HepG2 (cell line): Measurements from ENCODE around the gene KLHL11. TPM values are rescaled to one million over a fixed set of nuclear protein-coding genes. Genes with fewer than 3 reads are reported as not detected.

Source experiments
- ATF7 ChIP-seq, 2 experiments: fragments of 450-650 bp in 1 of 2; sonication (generic) in 1 of 2; formaldehyde crosslinking in 1 of 2; IDR thresholded peaks; 2 replicates each; pipeline versions ENCODE4 v1.4.0 to v1.6.1; 2016 to 2020; ENCODE audit warnings: antibody characterized with exemption in 1 of 2, mild to moderate bottlenecking in 1 of 2, missing genetic modification reagents in 1 of 2
- CHD2 ChIP-seq: IDR thresholded peaks from 2 replicates; pipeline ENCODE4 v1.6.1; 2011; ENCODE audit warnings: low read depth, low read length, improper control_type of control experiment
- DPF2 ChIP-seq: sonication (generic); formaldehyde crosslinking; IDR thresholded peaks from 2 replicates; pipeline ENCODE4 v1.4.0; 2020; ENCODE audit warnings: mild to moderate bottlenecking, low read depth, missing genetic modification reagents, borderline replicate concordance
- FOXC1 ChIP-seq: sonication (generic); formaldehyde crosslinking; IDR thresholded peaks from 2 replicates; pipeline ENCODE4 v1.8.0; 2022; ENCODE audit warnings: mild to moderate bottlenecking, missing genetic modification reagents, borderline replicate concordance
- HNRNPH1 ChIP-seq: fragments of 200-400 bp; formaldehyde crosslinking; optimal IDR thresholded peaks from 2 replicates; pipeline ENCODE3; 2017; ENCODE audit warnings: mild to moderate bottlenecking, low read depth, low read length
- HOXA5 ChIP-seq: sonication (generic); formaldehyde crosslinking; IDR thresholded peaks from 2 replicates; pipeline ENCODE4 v1.4.0; 2020; ENCODE audit warnings: missing genetic modification reagents
- IRF2 ChIP-seq: IDR thresholded peaks from 2 replicates; pipeline ENCODE4 v1.6.1; 2018; ENCODE audit warnings: missing genetic modification reagents, missing compliant biosample characterization
- JUN ChIP-seq: sonication (generic); formaldehyde crosslinking; IDR thresholded peaks from 2 replicates; pipeline ENCODE4 v1.4.0; 2020; ENCODE audit warnings: mild to moderate bottlenecking, missing genetic modification reagents
- MAFK ChIP-seq, 2 experiments: IDR thresholded peaks in 1 of 2; conservative IDR thresholded peaks in 1 of 2; 2 replicates each; pipeline ENCODE4 v1.6.1; 2011; ENCODE audit warnings: improper control_type of control experiment in 2 of 2, low read length in 2 of 2
- MEIS2 ChIP-seq: sonication (generic); formaldehyde crosslinking; IDR thresholded peaks from 2 replicates; pipeline ENCODE4 v1.9.0; 2021; ENCODE audit warnings: mild to moderate bottlenecking, missing genetic modification reagents
- PHF8 ChIP-seq: sonication (generic); formaldehyde crosslinking; IDR thresholded peaks from 2 replicates; pipeline ENCODE4 v1.5.0; 2020; ENCODE audit warnings: missing genetic modification reagents
- RBFOX2 ChIP-seq: fragments of 200-400 bp; formaldehyde crosslinking; IDR thresholded peaks from 2 replicates; pipeline ENCODE4 v1.6.1; 2017; ENCODE audit warnings: low read depth, mild to moderate bottlenecking, low read length
- SAP130 ChIP-seq: IDR thresholded peaks from 2 replicates; pipeline ENCODE4 v1.6.1; 2016; ENCODE audit warnings: low read depth
- SMARCE1 ChIP-seq: fragments of 450-650 bp; IDR thresholded peaks from 2 replicates; pipeline ENCODE4 v1.6.1; 2017; ENCODE audit warnings: borderline replicate concordance
- ZBTB7B ChIP-seq: sonication (generic); formaldehyde crosslinking; IDR thresholded peaks from 2 replicates; pipeline ENCODE4 v1.4.0; 2020; ENCODE audit warnings: missing genetic modification reagents
- ZNF510 ChIP-seq: sonication (generic); formaldehyde crosslinking; IDR thresholded peaks from 2 replicates; pipeline ENCODE4 v1.4.0; 2020; ENCODE audit warnings: low read depth, mild to moderate bottlenecking, missing genetic modification reagents
- ZNF660 ChIP-seq: sonication (generic); formaldehyde crosslinking; IDR thresholded peaks from 2 replicates; pipeline ENCODE4 v1.5.1; 2020; ENCODE audit warnings: mild to moderate bottlenecking, low read depth, missing genetic modification reagents, borderline replicate concordance
- polyA plus RNA-seq, 8 experiments: library from polyadenylated mRNA; depleted of rRNA in 3 of 8; stranded (reverse) in 7 of 8; unstranded in 1 of 8; fragments of >200 nt; fragmentation: Illumina TruSeq in 4 of 8; extraction: Trizol in 4 of 8; gene quantifications; 2 replicates each; pipeline versions ENCODE4 v1.2.1 to v1.2.3, GENCODE V29; 2011 to 2016; ENCODE audit warnings: low read depth in 4 of 8, missing spikeins in 1 of 8, mixed read lengths in 1 of 8; ENCODE audit not compliant: insufficient read depth in 1 of 8
- total RNA-seq, 5 experiments: library from RNA; depleted of rRNA; stranded (reverse); fragments of >200 nt; fragmentation: Illumina TruSeq; extraction: Trizol; gene quantifications; 2 replicates each; pipeline ENCODE4 v1.2.3, GENCODE V29; 2016; ENCODE audit warnings: low read depth in 1 of 5
- TF ChIP-seq, protein P1 (sequence below): sonication (generic); formaldehyde crosslinking; IDR thresholded peaks from 2 replicates; pipeline ENCODE4 v1.4.0; 2020; ENCODE audit warnings: missing genetic modification reagents
- TF ChIP-seq, protein P2 (sequence below): sonication (generic); formaldehyde crosslinking; IDR thresholded peaks from 2 replicates; pipeline ENCODE4 v1.4.0; 2020; ENCODE audit warnings: missing genetic modification reagents; ENCODE audit errors: not compliant biosample characterization
- TF ChIP-seq, protein P3 (sequence below): sonication (generic); formaldehyde crosslinking; IDR thresholded peaks from 2 replicates; pipeline ENCODE4 v1.4.0; 2020; ENCODE audit warnings: missing genetic modification reagents
- TF ChIP-seq, protein P4 (sequence below): sonication (generic); formaldehyde crosslinking; IDR thresholded peaks from 2 replicates; pipeline ENCODE4 v1.5.1; 2020; ENCODE audit warnings: mild to moderate bottlenecking, moderate library complexity, missing genetic modification reagents

The KLHL11 gene
- total and polyA plus RNA-seq, 2 of the 13 experiments (the other 11 are each of a cell fraction or from before 2014, with no cell fraction given): 7.7 to 27.5 TPM

DNA sequence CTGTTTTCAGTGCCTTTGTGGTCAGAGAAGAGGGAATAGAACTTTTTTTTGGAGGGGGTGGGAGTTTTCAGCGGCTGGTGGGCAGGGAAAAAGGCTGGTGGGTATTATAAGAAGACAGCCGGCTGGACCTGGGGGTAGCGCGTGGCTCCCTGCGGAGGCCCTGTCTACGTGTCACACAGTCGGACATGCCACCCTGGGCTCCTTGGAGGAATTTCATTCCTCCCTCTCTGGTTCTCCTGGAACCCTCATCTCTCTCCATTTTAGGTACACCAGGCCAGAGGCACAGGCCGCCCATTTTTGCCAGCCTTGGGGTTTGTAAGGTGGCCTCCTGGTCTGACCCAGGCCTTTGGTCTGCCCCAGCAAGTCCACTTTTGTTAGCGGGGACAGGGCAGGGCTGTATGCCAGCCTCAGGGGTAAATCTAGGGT, 51.5 kb downstream of the KLHL11 start (continued):
- TF ChIP-seq, protein P1, sequence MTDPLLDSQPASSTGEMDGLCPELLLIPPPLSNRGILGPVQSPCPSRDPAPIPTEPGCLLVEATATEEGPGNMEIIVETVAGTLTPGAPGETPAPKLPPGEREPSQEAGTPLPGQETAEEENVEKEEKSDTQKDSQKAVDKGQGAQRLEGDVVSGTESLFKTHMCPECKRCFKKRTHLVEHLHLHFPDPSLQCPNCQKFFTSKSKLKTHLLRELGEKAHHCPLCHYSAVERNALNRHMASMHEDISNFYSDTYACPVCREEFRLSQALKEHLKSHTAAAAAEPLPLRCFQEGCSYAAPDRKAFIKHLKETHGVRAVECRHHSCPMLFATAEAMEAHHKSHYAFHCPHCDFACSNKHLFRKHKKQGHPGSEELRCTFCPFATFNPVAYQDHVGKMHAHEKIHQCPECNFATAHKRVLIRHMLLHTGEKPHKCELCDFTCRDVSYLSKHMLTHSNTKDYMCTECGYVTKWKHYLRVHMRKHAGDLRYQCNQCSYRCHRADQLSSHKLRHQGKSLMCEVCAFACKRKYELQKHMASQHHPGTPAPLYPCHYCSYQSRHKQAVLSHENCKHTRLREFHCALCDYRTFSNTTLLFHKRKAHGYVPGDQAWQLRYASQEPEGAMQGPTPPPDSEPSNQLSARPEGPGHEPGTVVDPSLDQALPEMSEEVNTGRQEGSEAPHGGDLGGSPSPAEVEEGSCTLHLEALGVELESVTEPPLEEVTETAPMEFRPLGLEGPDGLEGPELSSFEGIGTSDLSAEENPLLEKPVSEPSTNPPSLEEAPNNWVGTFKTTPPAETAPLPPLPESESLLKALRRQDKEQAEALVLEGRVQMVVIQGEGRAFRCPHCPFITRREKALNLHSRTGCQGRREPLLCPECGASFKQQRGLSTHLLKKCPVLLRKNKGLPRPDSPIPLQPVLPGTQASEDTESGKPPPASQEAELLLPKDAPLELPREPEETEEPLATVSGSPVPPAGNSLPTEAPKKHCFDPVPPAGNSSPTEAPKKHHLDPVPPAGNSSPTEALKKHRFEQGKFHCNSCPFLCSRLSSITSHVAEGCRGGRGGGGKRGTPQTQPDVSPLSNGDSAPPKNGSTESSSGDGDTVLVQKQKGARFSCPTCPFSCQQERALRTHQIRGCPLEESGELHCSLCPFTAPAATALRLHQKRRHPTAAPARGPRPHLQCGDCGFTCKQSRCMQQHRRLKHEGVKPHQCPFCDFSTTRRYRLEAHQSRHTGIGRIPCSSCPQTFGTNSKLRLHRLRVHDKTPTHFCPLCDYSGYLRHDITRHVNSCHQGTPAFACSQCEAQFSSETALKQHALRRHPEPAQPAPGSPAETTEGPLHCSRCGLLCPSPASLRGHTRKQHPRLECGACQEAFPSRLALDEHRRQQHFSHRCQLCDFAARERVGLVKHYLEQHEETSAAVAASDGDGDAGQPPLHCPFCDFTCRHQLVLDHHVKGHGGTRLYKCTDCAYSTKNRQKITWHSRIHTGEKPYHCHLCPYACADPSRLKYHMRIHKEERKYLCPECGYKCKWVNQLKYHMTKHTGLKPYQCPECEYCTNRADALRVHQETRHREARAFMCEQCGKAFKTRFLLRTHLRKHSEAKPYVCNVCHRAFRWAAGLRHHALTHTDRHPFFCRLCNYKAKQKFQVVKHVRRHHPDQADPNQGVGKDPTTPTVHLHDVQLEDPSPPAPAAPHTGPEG (CRISPR knock-in tag): peak; percentile 53; the same call in 1 of the 2 replicates
- TF ChIP-seq ZNF660 (CRISPR knock-in tag): no peak
- TF ChIP-seq CHD2: no peak
- TF ChIP-seq SMARCE1: no peak
- TF ChIP-seq, protein P2, sequence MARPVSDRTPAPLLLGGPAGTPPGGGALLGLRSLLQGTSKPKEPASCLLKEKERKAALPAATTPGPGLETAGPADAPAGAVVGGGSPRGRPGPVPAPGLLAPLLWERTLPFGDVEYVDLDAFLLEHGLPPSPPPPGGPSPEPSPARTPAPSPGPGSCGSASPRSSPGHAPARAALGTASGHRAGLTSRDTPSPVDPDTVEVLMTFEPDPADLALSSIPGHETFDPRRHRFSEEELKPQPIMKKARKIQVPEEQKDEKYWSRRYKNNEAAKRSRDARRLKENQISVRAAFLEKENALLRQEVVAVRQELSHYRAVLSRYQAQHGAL (CRISPR knock-in tag): peak; percentile 68
- peak; percentile 18; the same call in 1 of the 2 replicates for TF ChIP-seq ZBTB7B (CRISPR knock-in tag)
- no peak for TF ChIP-seq HOXA5 (CRISPR knock-in tag)
- no peak for TF ChIP-seq ATF7 (IDR thresholded peaks at IDR 0.05)
- TF ChIP-seq ATF7 (CRISPR knock-in tag; IDR thresholded peaks at IDR 0.05): peak; percentile 57; the same call in 1 of the 2 replicates
- peak; percentile 77 for TF ChIP-seq MEIS2
- no peak for TF ChIP-seq JUN (CRISPR knock-in tag)
- TF ChIP-seq, protein P3, sequence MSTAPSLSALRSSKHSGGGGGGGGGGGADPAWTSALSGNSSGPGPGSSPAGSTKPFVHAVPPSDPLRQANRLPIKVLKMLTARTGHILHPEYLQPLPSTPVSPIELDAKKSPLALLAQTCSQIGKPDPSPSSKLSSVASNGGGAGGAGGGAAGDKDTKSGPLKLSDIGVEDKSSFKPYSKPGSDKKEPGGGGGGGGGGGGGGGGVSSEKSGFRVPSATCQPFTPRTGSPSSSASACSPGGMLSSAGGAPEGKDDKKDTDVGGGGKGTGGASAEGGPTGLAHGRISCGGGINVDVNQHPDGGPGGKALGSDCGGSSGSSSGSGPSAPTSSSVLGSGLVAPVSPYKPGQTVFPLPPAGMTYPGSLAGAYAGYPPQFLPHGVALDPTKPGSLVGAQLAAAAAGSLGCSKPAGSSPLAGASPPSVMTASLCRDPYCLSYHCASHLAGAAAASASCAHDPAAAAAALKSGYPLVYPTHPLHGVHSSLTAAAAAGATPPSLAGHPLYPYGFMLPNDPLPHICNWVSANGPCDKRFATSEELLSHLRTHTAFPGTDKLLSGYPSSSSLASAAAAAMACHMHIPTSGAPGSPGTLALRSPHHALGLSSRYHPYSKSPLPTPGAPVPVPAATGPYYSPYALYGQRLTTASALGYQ (CRISPR knock-in tag): 0 out of 2 replicates have a peak, but pooled peaks have one; percentile 32
- TF ChIP-seq PHF8: peak; percentile 39
- no peak for TF ChIP-seq MAFK (conservative IDR thresholded peaks at IDR 0.05 in 1 of 2, IDR thresholded peaks at IDR 0.05 in 1 of 2; ENCODE audit: low read length in 2 of 2)
- TF ChIP-seq IRF2 (CRISPR knock-in tag): peak; percentile 18; the same call in 1 of the 2 replicates
- no peak for TF ChIP-seq RBFOX2
- 0 out of 2 replicates have a peak, but pooled peaks have one; percentile 8 for TF ChIP-seq DPF2 (CRISPR knock-in tag)
- peak; percentile 19; the same call in 1 of the 2 replicates for TF ChIP-seq SAP130 (CRISPR knock-in tag)
- peak; percentile 44 for TF ChIP-seq FOXC1
- TF ChIP-seq, protein P4, sequence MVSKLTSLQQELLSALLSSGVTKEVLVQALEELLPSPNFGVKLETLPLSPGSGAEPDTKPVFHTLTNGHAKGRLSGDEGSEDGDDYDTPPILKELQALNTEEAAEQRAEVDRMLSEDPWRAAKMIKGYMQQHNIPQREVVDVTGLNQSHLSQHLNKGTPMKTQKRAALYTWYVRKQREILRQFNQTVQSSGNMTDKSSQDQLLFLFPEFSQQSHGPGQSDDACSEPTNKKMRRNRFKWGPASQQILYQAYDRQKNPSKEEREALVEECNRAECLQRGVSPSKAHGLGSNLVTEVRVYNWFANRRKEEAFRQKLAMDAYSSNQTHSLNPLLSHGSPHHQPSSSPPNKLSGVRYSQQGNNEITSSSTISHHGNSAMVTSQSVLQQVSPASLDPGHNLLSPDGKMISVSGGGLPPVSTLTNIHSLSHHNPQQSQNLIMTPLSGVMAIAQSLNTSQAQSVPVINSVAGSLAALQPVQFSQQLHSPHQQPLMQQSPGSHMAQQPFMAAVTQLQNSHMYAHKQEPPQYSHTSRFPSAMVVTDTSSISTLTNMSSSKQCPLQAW: no peak
- 0 out of 2 replicates have a peak, but pooled peaks have one; percentile 11 for TF ChIP-seq ZNF510
- TF ChIP-seq HNRNPH1: no peak
